Measurements from ENCODE around the gene DENND11. TPM values are rescaled to one million over a fixed set of nuclear protein-coding genes. Genes with fewer than 3 reads are reported as not detected.

Gene DENND11
- total RNA-seq, 2 donors from 2014 or later: 18.1 to 18.9 TPM

DNA sequence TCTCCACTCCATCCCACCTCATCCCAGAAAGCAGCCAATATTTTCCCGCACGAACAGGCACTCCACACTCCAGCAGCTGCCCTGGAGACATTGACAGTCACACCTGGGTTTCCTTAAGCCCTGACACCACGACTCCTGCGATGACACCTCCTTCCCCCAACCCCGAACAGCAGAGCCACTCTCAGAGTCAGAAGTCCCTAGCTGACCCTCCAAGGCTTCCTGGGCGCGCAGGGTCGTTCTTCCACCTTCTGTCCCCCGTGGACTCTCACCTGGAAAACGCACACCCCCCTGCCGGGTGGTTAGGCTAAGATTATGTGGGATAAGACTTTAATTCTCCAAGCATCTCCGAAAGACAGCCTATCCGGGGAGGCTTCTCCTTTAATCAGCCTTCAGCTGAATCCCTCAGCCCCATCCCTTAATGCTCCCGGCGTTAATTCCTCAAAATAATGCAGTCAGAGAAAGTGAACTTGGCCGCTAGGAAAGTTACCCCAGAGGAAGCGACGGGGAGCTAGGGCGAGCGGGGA, 1.1 kb downstream of the DENND11 start:
- intact Hi-C loops (cut with DNase I): no loop called here
- H3K9me3 ChIP-seq: no peaks in the 10 kb centered on the region
- no peaks in the 10 kb centered on the region for H3K27me3 ChIP-seq (replicated peaks; ENCODE audit: insufficient read depth)
- peak overlapping the region; percentile 82 to 88 for H3K27ac ChIP-seq
- no peak for TF ChIP-seq POLR2AphosphoS5 (IDR thresholded peaks at IDR 0.05)
- no peak for TF ChIP-seq POLR2A (IDR thresholded peaks at IDR 0.05)
- TF ChIP-seq, protein P1, sequence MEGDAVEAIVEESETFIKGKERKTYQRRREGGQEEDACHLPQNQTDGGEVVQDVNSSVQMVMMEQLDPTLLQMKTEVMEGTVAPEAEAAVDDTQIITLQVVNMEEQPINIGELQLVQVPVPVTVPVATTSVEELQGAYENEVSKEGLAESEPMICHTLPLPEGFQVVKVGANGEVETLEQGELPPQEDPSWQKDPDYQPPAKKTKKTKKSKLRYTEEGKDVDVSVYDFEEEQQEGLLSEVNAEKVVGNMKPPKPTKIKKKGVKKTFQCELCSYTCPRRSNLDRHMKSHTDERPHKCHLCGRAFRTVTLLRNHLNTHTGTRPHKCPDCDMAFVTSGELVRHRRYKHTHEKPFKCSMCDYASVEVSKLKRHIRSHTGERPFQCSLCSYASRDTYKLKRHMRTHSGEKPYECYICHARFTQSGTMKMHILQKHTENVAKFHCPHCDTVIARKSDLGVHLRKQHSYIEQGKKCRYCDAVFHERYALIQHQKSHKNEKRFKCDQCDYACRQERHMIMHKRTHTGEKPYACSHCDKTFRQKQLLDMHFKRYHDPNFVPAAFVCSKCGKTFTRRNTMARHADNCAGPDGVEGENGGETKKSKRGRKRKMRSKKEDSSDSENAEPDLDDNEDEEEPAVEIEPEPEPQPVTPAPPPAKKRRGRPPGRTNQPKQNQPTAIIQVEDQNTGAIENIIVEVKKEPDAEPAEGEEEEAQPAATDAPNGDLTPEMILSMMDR (IDR thresholded peaks at IDR 0.05): no peak
- no peaks in the 10 kb centered on the region for H3K36me3 ChIP-seq
- H3K4me3 ChIP-seq: peak overlapping the region; percentile 86 to 90
- peaks cover 2% of the 10 kb centered on the region for H3K4me1 ChIP-seq (replicated peaks)
- DNase-seq (ENCODE audit: low spot score): no peak
- 6% methylated on average over 20 of the region's 20 CpGs for WGBS

DNA sequence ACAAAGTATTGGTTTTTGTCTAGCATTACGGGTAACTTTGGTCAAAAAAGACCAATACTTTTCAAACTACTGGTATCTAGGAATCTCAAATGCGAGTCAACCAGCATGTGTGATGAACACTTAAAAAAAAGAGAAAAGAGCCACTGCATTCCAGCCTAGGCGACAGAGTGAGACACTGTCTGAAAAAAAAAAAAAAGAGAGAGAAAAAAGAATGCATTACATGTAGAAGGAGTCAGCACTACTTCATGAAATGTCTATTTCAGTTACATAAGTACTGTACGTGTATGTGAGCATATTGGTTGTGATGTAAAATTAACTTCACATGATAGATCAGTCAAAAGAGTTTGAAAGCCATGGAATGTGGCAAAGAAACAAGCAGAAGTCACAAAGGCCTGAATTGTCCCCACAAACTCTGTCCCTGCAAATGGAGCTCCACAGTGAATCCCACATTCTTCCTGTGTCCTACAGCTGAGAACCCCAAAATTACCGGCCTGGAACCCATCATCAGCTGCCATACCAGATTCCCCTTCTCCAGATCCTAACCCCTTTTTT, 1.6 kb downstream of the DENND11 start:
- DNase-seq (ENCODE audit: low spot score): no peak
- intact Hi-C loops (cut with DNase I): no loop called here
- 62% methylated on average over 5 of the region's 5 CpGs for WGBS
- H3K27ac ChIP-seq: peak overlapping the region; percentile 82 to 88
- peaks cover 3% of the 10 kb centered on the region for H3K4me1 ChIP-seq (replicated peaks)
- H3K4me3 ChIP-seq: peak overlapping the region in 1 of 2 donors; percentile 90
- H3K27me3 ChIP-seq (replicated peaks; ENCODE audit: insufficient read depth): no peaks in the 10 kb centered on the region
- no peaks in the 10 kb centered on the region for H3K36me3 ChIP-seq
- TF ChIP-seq POLR2A (IDR thresholded peaks at IDR 0.05) (no peak), POLR2AphosphoS5 (IDR thresholded peaks at IDR 0.05) (no peak)
- TF ChIP-seq, protein P1 (IDR thresholded peaks at IDR 0.05): no peak
- no peaks in the 10 kb centered on the region for H3K9me3 ChIP-seq

DNA sequence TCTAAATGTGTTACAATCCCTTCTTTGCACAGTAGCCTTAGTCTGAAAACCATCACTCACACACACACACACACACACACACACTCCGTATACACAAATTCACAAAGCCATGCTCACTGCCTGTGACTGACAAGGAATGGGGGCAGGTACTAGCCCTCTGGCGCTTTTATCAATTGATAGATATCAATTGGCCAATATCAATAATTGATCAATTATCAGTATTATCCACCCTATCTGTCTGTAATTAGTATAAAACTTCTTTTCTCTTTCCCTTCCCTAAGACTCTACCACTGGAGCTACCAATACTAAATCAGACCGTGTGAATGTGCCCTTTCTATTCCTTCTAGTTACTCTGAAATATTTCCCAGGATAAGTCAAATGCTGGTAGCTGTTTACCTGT, 2.1 kb downstream of the DENND11 start:
- DNase-seq (ENCODE audit: low spot score): no peak
- intact Hi-C loops (cut with DNase I): no loop called here
- Histone ChIP-seq H3K4me1 (replicated peaks) (peaks cover 3% of the 10 kb centered on the region), H3K9me3 (no peaks in the 10 kb centered on the region), H3K27me3 (replicated peaks; ENCODE audit: insufficient read depth) (no peaks in the 10 kb centered on the region), H3K36me3 (no peaks in the 10 kb centered on the region), H3K4me3 (no peak overlapping the region), H3K27ac (no peak overlapping the region)
- TF ChIP-seq, protein P1 (IDR thresholded peaks at IDR 0.05): no peak
- no peak for TF ChIP-seq POLR2A (IDR thresholded peaks at IDR 0.05)
- TF ChIP-seq POLR2AphosphoS5 (IDR thresholded peaks at IDR 0.05): no peak
- 74% methylated on average over 3 of the region's 3 CpGs for WGBS

DNA sequence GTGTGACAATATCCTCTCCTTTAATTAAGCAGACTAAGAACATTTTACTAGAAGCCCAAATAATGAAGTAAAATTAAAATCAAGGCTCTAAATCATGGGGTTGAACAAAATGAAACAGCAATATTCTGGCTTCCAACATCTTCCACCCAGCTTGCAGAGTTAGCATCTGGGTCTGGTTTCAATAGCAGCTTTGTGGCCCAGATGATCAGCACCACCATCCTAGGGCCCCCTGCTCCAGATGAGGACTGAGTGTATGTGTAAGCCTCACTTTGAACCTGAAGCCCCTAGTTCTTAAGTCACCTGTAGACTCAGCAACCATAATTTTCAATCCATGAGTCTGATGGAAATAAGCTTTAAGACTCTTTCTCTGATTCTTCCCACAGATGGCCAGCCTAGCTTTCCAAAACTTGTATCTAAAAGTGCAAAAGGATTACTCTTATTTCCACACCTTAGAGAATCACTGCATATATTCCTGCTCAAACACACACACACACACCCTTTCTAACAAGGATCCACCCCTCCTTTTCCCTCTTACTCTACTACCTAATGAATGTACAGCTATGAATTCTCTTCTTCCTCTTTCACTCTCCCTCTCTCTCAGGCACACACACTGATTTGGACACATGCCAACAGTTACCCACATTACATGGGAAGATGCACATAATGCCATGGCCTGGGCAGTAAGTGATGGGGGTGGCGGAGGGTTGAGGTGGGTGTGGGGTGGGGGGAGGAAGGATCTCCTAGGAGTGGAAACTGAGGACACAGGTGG, 3.5 kb downstream of the DENND11 start:
- WGBS: 95% methylated on average over 1 of the region's 1 CpG
- Histone ChIP-seq H3K4me1 (replicated peaks) (peaks cover 3% of the 10 kb centered on the region), H3K4me3 (no peak overlapping the region), H3K27me3 (replicated peaks; ENCODE audit: insufficient read depth) (no peaks in the 10 kb centered on the region), H3K36me3 (no peaks in the 10 kb centered on the region), H3K9me3 (no peaks in the 10 kb centered on the region), H3K27ac (no peak overlapping the region)
- intact Hi-C loops (cut with DNase I): no loop called here
- TF ChIP-seq POLR2A (IDR thresholded peaks at IDR 0.05): no peak
- TF ChIP-seq POLR2AphosphoS5 (IDR thresholded peaks at IDR 0.05): no peak
- TF ChIP-seq, protein P1 (IDR thresholded peaks at IDR 0.05): no peak
- DNase-seq (ENCODE audit: low spot score): no peak
